A549 (cell line): ENCODE data around the gene UVRAG. TPM values are rescaled to one million over a fixed set of nuclear protein-coding genes. Genes with fewer than 3 reads are reported as not detected.

Experiments used
- ATAC-seq, 2 experiments: fragments of 200-7000 bp in 1 of 2; fragments of >200 bp in 1 of 2; cut with Nextera tagmentation in 1 of 2; cut with Tn5 transposase in 1 of 2; 3 replicates each; pipeline versions ENCODE4 v1.8.0 to v1.9.1; 2018 to 2020; ENCODE audit warnings: mild to moderate bottlenecking in 1 of 2, moderate library complexity in 1 of 2
- CTCF ChIA-PET: fragments of 300-600 bp; sonication (Branson Sonifier 250); formaldehyde crosslinking; extraction: SDS; loops from one replicate; lab custom pipeline; 2021; ENCODE audit warnings: antibody characterized with exemption, inconsistent platforms; lab: Yijun Ruan, JAX
- POLR2A ChIA-PET: fragments of 350-600 bp; formaldehyde crosslinking; extraction: SDS; loops from one replicate; lab custom pipeline; 2021; ENCODE audit warnings: antibody characterized with exemption, inconsistent platforms; lab: Yijun Ruan, JAX
- DNase-seq, 2 experiments: peaks; one replicate each; pipeline versions ENCODE4 v3.0.0 to v3.0.0-alpha.2; 2011 to 2016; ENCODE audit warnings: low read depth in 1 of 2, low spot score in 1 of 2
- FAIRE-seq: peaks from 2 replicates; lab custom pipeline; 2011; peaks lifted over from hg19 to GRCh38; lab: Jason Lieb, UNC
- H3K27ac ChIP-seq, 2 experiments: fragments of >200 bp; sonication (Bioruptor Twin); formaldehyde crosslinking; 3 replicates each; pipeline ENCODE4 v1.5.1; 2016 to 2017
- H3K4me1 ChIP-seq: fragments of >200 bp; sonication (Bioruptor Twin); formaldehyde crosslinking; 3 replicates; pipeline ENCODE4 v1.6.1; 2016
- H3K4me2 ChIP-seq: fragments of >200 bp; sonication (Bioruptor Twin); formaldehyde crosslinking; 3 replicates; pipeline ENCODE4 v1.6.1; 2016
- H3K4me3 ChIP-seq: fragments of >200 bp; sonication (Bioruptor Twin); formaldehyde crosslinking; 3 replicates; pipeline ENCODE4 v1.5.1; 2016
- H3K9me3 ChIP-seq: fragments of >200 bp; sonication (Bioruptor Twin); formaldehyde crosslinking; 3 replicates; pipeline ENCODE4 v1.6.1; 2016
- BCL3 ChIP-seq: fragments of >200 bp; sonication (Bioruptor Twin); formaldehyde crosslinking; IDR thresholded peaks from 3 replicates; pipeline ENCODE4 v1.6.1; 2016
- CBX8 ChIP-seq: fragments of 200-600 bp; sonication (generic); IDR thresholded peaks from 2 replicates; pipeline ENCODE4 v1.6.1; 2016
- CEBPB ChIP-seq, 2 experiments: fragments of >200 bp in 1 of 2; sonication (Bioruptor Twin) in 1 of 2; formaldehyde crosslinking in 1 of 2; IDR thresholded peaks; 2 replicates each; pipeline ENCODE4 v1.6.1; 2012 to 2016
- CHD2 ChIP-seq: fragments of 150-350 bp; IDR thresholded peaks from 2 replicates; pipeline ENCODE4 v1.6.1; 2014; ENCODE audit warnings: low read length; ENCODE audit not compliant: partially characterized antibody
- EHF ChIP-seq: fragments of 250-450 bp; sonication (Bioruptor Pico); IDR thresholded peaks from 2 replicates; pipeline ENCODE4 v1.5.0; 2020; ENCODE audit warnings: mild to moderate bottlenecking
- ESRRA ChIP-seq: fragments of 150-350 bp; IDR thresholded peaks from 2 replicates; pipeline ENCODE4 v1.6.1; 2014; ENCODE audit warnings: mild to moderate bottlenecking, low read length, borderline replicate concordance
- FOSL2 ChIP-seq, 2 experiments: fragments of 450-650 bp in 1 of 2; fragments of >200 bp in 1 of 2; sonication (Bioruptor Twin) in 1 of 2; formaldehyde crosslinking; IDR thresholded peaks; 2 replicates each; pipeline versions ENCODE4 v1.5.0 to v1.6.1; 2016 to 2020; ENCODE audit warnings: mild to moderate bottlenecking in 1 of 2, moderate library complexity in 1 of 2
- HES2 ChIP-seq: fragments of >200 bp; sonication (Bioruptor Twin); formaldehyde crosslinking; IDR thresholded peaks from 2 replicates; pipeline ENCODE4 v1.6.1; 2016
- HMGXB4 ChIP-seq: fragments of 250-450 bp; sonication (Bioruptor Pico); IDR thresholded peaks from 2 replicates; pipeline ENCODE4 v1.5.0; 2021; ENCODE audit warnings: mild to moderate bottlenecking, moderate library complexity, borderline replicate concordance
- KDM5A ChIP-seq: fragments of 200-600 bp; sonication (generic); IDR thresholded peaks from 2 replicates; pipeline ENCODE4 v1.6.1; 2016; ENCODE audit warnings: antibody characterized with exemption, mild to moderate bottlenecking
- NFE2L2 ChIP-seq: fragments of 150-350 bp; conservative IDR thresholded peaks from 2 replicates; pipeline ENCODE4 v1.6.1; 2014; ENCODE audit warnings: low read length
- NPAS2 ChIP-seq: fragments of 250-450 bp; sonication (Bioruptor Pico); IDR thresholded peaks from 2 replicates; pipeline ENCODE4 v1.8.0; 2022; ENCODE audit warnings: mild to moderate bottlenecking, moderate library complexity, borderline replicate concordance
- POLR2A ChIP-seq: IDR thresholded peaks from 2 replicates; pipeline ENCODE4 v1.6.1; 2012; ENCODE audit warnings: mild to moderate bottlenecking, low read length
- POLR2AphosphoS2 ChIP-seq: conservative IDR thresholded peaks from 2 replicates; pipeline ENCODE4 v1.6.1; 2012; ENCODE audit warnings: low read length, improper control_type of control experiment, inconsistent platforms
- SMC3 ChIP-seq: fragments of >200 bp; sonication (Bioruptor Twin); formaldehyde crosslinking; IDR thresholded peaks from 3 replicates; pipeline ENCODE4 v1.6.1; 2018; ENCODE audit warnings: inconsistent platforms
- TFCP2L1 ChIP-seq: fragments of 250-450 bp; sonication (Bioruptor Pico); IDR thresholded peaks from 2 replicates; pipeline ENCODE4 v1.5.0; 2021; ENCODE audit warnings: mild to moderate bottlenecking
- ZNF302 ChIP-seq: fragments of 250-450 bp; sonication (Bioruptor Pico); IDR thresholded peaks from 2 replicates; pipeline ENCODE4 v1.9.0; 2021; ENCODE audit warnings: inconsistent platforms, mild to moderate bottlenecking, moderate library complexity
- ZSCAN20 ChIP-seq: fragments of 250-450 bp; sonication (Bioruptor Pico); IDR thresholded peaks from 2 replicates; pipeline ENCODE4 v1.8.0; 2022; ENCODE audit warnings: mild to moderate bottlenecking, moderate library complexity
- WGBS: methylation state at CpG from one replicate; pipeline ENCODE4 v1.1.6; 2017; ENCODE audit errors: missing lambda C conversion rate; 5-methylcytosine and 5-hydroxymethylcytosine counted together
- polyA plus RNA-seq, 4 experiments: library from polyadenylated mRNA; depleted of rRNA in 3 of 4; stranded (reverse); fragments of >200 nt; fragmentation: RNase III in 1 of 4; extraction: RNeasy Plus Mini Kit Qiagen cat#74134 plus additional on column Dnase treatment in 1 of 4; gene quantifications; 2 replicates in 3 of 4; 3 replicates in 1 of 4; pipeline ENCODE4 v1.2.3, GENCODE V29; 2011 to 2017

UVRAG gene
- polyA plus RNA-seq, 2 of the 4 experiments (the other 2 are of a cell fraction) = 6.1 to 14.1 TPM

GRCh38 chr11:75768909-75769771 is 45.9 kb upstream of the UVRAG start:
- FAIRE-seq = no peak
- TF ChIP-seq POLR2A = no peak
- peaks cover 11% of the 10 kb centered on the region; the same call in 2 of the 3 replicates for H3K4me1 ChIP-seq
- POLR2A ChIA-PET = no interaction called here
- WGBS = 77% methylated on average over 31 of the region's 46 CpGs
- peak overlapping the region; percentile 98 for H3K4me2 ChIP-seq
- H3K9me3 ChIP-seq = no peaks in the 10 kb centered on the region
- no peak; a peak in 2 of 6 replicates for ATAC-seq
- CTCF ChIA-PET = interaction anchor here (0.6 to 4.4 kb wide), 8 partner anchors 9 to 476 kb away, joined by 3 to 19 read pairs (median 4); no protein-coding TSS in a partner anchor
- H3K27ac ChIP-seq = peak overlapping the region; percentile 91 to 93
- peak overlapping the region; percentile 51 for H3K4me3 ChIP-seq
- DNase-seq = peak in 1 of 2 experiments; percentile 19

- Histone ChIP-seq H3K4me2 (no peak overlapping the region), H3K4me3 (no peak overlapping the region), H3K9me3 (no peaks in the 10 kb centered on the region), H3K27ac (no peak overlapping the region), H3K4me1 (peaks cover 11% of the 10 kb centered on the region; the same call in 2 of the 3 replicates)
- TF ChIP-seq NPAS2 (CRISPR knock-in tag) = no peak
- no peak for TF ChIP-seq CHD2
- no peak for TF ChIP-seq HMGXB4 (CRISPR knock-in tag)
- no peak for TF ChIP-seq POLR2AphosphoS2
- no peak for TF ChIP-seq BCL3
- TF ChIP-seq ESRRA = no peak
- TF ChIP-seq TFCP2L1 (CRISPR knock-in tag) = no peak
- no peak for TF ChIP-seq ZSCAN20 (CRISPR knock-in tag)
- no peak for TF ChIP-seq ZNF302 (CRISPR knock-in tag)
- no peak for TF ChIP-seq CBX8
- TF ChIP-seq NFE2L2 = no peak
- TF ChIP-seq KDM5A = no peak
- TF ChIP-seq SMC3 = no peak
- DNase-seq (no peak), FAIRE-seq (no peak), ATAC-seq (no peak)
- 71% methylated on average over 5 of the region's 5 CpGs for WGBS
- ChIA-PET CTCF (interaction anchor here (0.6 to 4.4 kb wide), 4 partner anchors 28 to 475 kb away, joined by 3 to 19 read pairs (median 7); no protein-coding TSS in a partner anchor), POLR2A (no interaction called here)
These were observed 44.9 kb upstream of the UVRAG start for GRCh38 chr11:75770102-75770501.

- CTCF ChIA-PET = interaction anchor here (0.5 to 4.4 kb wide), 4 partner anchors 13 to 656 kb away, joined by 3 to 19 read pairs (median 3); no protein-coding TSS in a partner anchor
- 70% methylated on average over 6 of the region's 6 CpGs for WGBS
- Histone ChIP-seq H3K4me1 (peaks cover 11% of the 10 kb centered on the region; the same call in 2 of the 3 replicates), H3K4me3 (no peak overlapping the region), H3K27ac (no peak overlapping the region), H3K9me3 (no peaks in the 10 kb centered on the region)
- no peak for ATAC-seq
- peak in 1 of 2 experiments; percentile 12 for DNase-seq
- TF ChIP-seq EHF (CRISPR knock-in tag) = no peak
- no peak for TF ChIP-seq HES2
- no peak for TF ChIP-seq CEBPB (IDR thresholded peaks at IDR 0.05)
- TF ChIP-seq FOSL2 (IDR thresholded peaks at IDR 0.05) = no peak
- TF ChIP-seq FOSL2 (CRISPR knock-in tag; IDR thresholded peaks at IDR 0.05) = no peak
- TF ChIP-seq, all 56 proteins: peak for 0
- H3K4me2 ChIP-seq = no peak overlapping the region
- POLR2A ChIA-PET = no interaction called here
- FAIRE-seq = no peak
These were observed 43.2 kb upstream of the UVRAG start for GRCh38 chr11:75771646-75772410.
